Measurements from ENCODE around the gene PRAMEF13.
"Not testable (repeated sequence)": the region's sequence is repeated elsewhere in the genome, so short reads cannot be mapped to it uniquely, and the experiment has no call there.

DNA sequence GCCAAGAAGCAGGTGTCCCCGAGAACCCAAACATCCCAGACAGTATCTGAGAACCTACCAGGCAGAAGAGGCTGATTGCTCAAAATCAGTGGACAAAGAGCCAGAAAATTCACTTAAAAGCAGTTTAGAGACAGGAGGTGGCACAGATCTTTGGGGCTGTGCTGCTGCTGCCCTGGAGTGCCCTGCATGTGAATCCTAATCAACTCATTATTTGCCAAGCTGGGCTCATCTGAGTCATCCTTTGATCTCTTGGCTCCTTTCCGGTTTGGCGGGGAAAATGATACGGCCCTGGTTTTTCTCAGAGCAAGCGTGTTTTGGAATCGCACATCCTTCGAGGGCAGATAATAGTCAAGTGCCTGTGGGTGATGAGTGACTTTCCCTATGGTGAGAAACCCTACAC, 15.4 kb upstream of the PRAMEF13 start:
- TF ChIP-seq, protein P1, sequence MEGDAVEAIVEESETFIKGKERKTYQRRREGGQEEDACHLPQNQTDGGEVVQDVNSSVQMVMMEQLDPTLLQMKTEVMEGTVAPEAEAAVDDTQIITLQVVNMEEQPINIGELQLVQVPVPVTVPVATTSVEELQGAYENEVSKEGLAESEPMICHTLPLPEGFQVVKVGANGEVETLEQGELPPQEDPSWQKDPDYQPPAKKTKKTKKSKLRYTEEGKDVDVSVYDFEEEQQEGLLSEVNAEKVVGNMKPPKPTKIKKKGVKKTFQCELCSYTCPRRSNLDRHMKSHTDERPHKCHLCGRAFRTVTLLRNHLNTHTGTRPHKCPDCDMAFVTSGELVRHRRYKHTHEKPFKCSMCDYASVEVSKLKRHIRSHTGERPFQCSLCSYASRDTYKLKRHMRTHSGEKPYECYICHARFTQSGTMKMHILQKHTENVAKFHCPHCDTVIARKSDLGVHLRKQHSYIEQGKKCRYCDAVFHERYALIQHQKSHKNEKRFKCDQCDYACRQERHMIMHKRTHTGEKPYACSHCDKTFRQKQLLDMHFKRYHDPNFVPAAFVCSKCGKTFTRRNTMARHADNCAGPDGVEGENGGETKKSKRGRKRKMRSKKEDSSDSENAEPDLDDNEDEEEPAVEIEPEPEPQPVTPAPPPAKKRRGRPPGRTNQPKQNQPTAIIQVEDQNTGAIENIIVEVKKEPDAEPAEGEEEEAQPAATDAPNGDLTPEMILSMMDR (IDR thresholded peaks at IDR 0.05) = not testable (repeated sequence)
- TF ChIP-seq POLR2A (IDR thresholded peaks at IDR 0.05) = not testable (repeated sequence)
